H1 (cell line): ENCODE data around the gene ZNF511.

Experiments
- ASH2L ChIP-seq: fragments of 200-600, 300-600 bp; sonication (generic); IDR thresholded peaks from one replicate; pipeline ENCODE4 v1.7.1; 2017; ENCODE audit warnings: low read length
- EGR1 ChIP-seq: IDR thresholded peaks from 2 replicates; pipeline ENCODE4 v1.6.1; 2011; ENCODE audit warnings: low read depth, low read length, borderline replicate concordance
- EZH2 ChIP-seq: fragments of 200-600 bp; sonication (generic); IDR thresholded peaks from 2 replicates; pipeline ENCODE4 v1.7.1; 2012; ENCODE audit warnings: low read depth, mild to moderate bottlenecking, moderate library complexity, low read length, inconsistent platforms; ENCODE audit not compliant: severe bottlenecking
- JUND ChIP-seq: IDR thresholded peaks from 2 replicates; pipeline ENCODE4 v1.6.1; 2011; ENCODE audit warnings: mild to moderate bottlenecking, improper control_type of control experiment, low read length
- KDM1A ChIP-seq: fragments of 200-600, 300-600 bp; sonication (generic); IDR thresholded peaks from 2 replicates; pipeline ENCODE4 v1.7.1; 2016; ENCODE audit warnings: mild to moderate bottlenecking, low read length, borderline replicate concordance
- POLR2A ChIP-seq, 2 experiments: IDR thresholded peaks; 1 replicate in 1 of 2; 2 replicates in 1 of 2; pipeline ENCODE4 v1.6.1; 2011; ENCODE audit warnings: low read depth in 2 of 2, low read length in 2 of 2, mild to moderate bottlenecking in 2 of 2; ENCODE audit errors: control extremely low read depth in 1 of 2
- POU5F1 ChIP-seq: IDR thresholded peaks from 2 replicates; pipeline ENCODE4 v1.6.1; 2011; ENCODE audit warnings: low read depth, mild to moderate bottlenecking, low read length, moderate library complexity
- SP4 ChIP-seq: IDR thresholded peaks from 2 replicates; pipeline ENCODE4 v1.6.1; 2012; ENCODE audit warnings: low read length, inconsistent platforms
- TAF1 ChIP-seq: IDR thresholded peaks from 2 replicates; pipeline ENCODE4 v1.6.1; 2011; ENCODE audit warnings: mild to moderate bottlenecking, low read depth, low read length
- TCF12 ChIP-seq: IDR thresholded peaks from 2 replicates; pipeline ENCODE4 v1.6.1; 2011; ENCODE audit warnings: low read depth, mild to moderate bottlenecking, low read length
- YY1 ChIP-seq: IDR thresholded peaks from 2 replicates; pipeline ENCODE4 v1.6.1; 2011; ENCODE audit warnings: low read depth, mild to moderate bottlenecking, low read length
- ZNF274 ChIP-seq: IDR thresholded peaks from 2 replicates; pipeline ENCODE4 v1.7.0; 2012; ENCODE audit warnings: low read length, borderline replicate concordance; ENCODE audit errors: extremely low read depth
- TF ChIP-seq, protein P1 (sequence below), 3 experiments: IDR thresholded peaks; 1 replicate in 2 of 3; 2 replicates in 1 of 3; pipeline versions ENCODE4 v1.5.1 to v1.6.1; 2011; ENCODE audit warnings: low read length in 3 of 3, mild to moderate bottlenecking in 3 of 3, inconsistent platforms in 2 of 3, low read depth in 1 of 3, moderate library complexity in 1 of 3; ENCODE audit not compliant: insufficient read depth in 1 of 3; ENCODE audit errors: control extremely low read depth in 1 of 3

GRCh38 chr10:133332936-133333699 lies 24.4 kb downstream of the ZNF511 start:
- TF ChIP-seq POLR2A (IDR thresholded peaks at IDR 0.05; ENCODE audit: control extremely low read depth in 1 of 2, low read depth in 2 of 2, low read length in 2 of 2) (no peak), YY1 (no peak), TCF12 (no peak), EGR1 (no peak), POU5F1 (no peak), EZH2 (no peak), TAF1 (no peak), ZNF274 (no peak), ASH2L (no peak), KDM1A (no peak), JUND (no peak), SP4 (no peak)
- TF ChIP-seq, protein P1, sequence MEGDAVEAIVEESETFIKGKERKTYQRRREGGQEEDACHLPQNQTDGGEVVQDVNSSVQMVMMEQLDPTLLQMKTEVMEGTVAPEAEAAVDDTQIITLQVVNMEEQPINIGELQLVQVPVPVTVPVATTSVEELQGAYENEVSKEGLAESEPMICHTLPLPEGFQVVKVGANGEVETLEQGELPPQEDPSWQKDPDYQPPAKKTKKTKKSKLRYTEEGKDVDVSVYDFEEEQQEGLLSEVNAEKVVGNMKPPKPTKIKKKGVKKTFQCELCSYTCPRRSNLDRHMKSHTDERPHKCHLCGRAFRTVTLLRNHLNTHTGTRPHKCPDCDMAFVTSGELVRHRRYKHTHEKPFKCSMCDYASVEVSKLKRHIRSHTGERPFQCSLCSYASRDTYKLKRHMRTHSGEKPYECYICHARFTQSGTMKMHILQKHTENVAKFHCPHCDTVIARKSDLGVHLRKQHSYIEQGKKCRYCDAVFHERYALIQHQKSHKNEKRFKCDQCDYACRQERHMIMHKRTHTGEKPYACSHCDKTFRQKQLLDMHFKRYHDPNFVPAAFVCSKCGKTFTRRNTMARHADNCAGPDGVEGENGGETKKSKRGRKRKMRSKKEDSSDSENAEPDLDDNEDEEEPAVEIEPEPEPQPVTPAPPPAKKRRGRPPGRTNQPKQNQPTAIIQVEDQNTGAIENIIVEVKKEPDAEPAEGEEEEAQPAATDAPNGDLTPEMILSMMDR (IDR thresholded peaks at IDR 0.05; ENCODE audit: control extremely low read depth in 1 of 3, insufficient read depth in 1 of 3, low read depth in 1 of 3, low read length in 3 of 3), result no peak
